Ascending aorta (tissue), 2 donors: ENCODE measurements around the gene KLHL36. TPM values are rescaled to one million over a fixed set of nuclear protein-coding genes. Genes with fewer than 3 reads are reported as not detected.

Source experiments
- DNase-seq, 2 donors: peaks; one replicate each; pipeline ENCODE4 v3.0.0-alpha.2; 2019; ENCODE audit warnings: low spot score in 2 of 2
- H3K27ac ChIP-seq, 2 donors: fragments of 200-600 bp; sonication (generic); one replicate each; pipeline ENCODE4 v1.5.1; 2016 to 2017; ENCODE audit warnings: mild to moderate bottlenecking in 1 of 2
- H3K27me3 ChIP-seq: fragments of 200-600 bp; sonication (generic); one replicate; pipeline ENCODE4 v1.5.1; 2017
- H3K36me3 ChIP-seq, 2 donors: fragments of 200-600 bp; sonication (generic); one replicate each; pipeline ENCODE4 v1.5.1; 2016
- H3K4me1 ChIP-seq, 2 donors: fragments of 200-600 bp; sonication (generic); one replicate each; pipeline ENCODE4 v1.5.1; 2016 to 2017; ENCODE audit warnings: mild to moderate bottlenecking in 1 of 2
- H3K4me3 ChIP-seq, 2 donors: fragments of 200-600 bp; sonication (generic); one replicate each; pipeline ENCODE4 v1.5.1; 2016 to 2017; ENCODE audit warnings: mild to moderate bottlenecking in 1 of 2
- H3K9me3 ChIP-seq, 2 donors: fragments of 200-600 bp; sonication (generic); one replicate each; pipeline ENCODE4 v1.5.1; 2016
- CTCF ChIP-seq, 3 experiments: fragments of 200-600 bp in 2 of 3; fragments of 450-650 bp in 1 of 3; sonication (generic) in 2 of 3; IDR thresholded peaks; one replicate each; pipeline ENCODE4 v1.5.1; 2016 to 2019; ENCODE audit warnings: antibody characterized with exemption in 3 of 3, mild to moderate bottlenecking in 1 of 3, moderate library complexity in 1 of 3
- intact Hi-C: fragments of 100-400 bp; cut with DNase I; formaldehyde crosslinking; loops from one replicate; pipeline ENCODE4 v1.15.1; 2023
- total RNA-seq: library from RNA; depleted of rRNA; stranded (reverse); fragments of >200 nt; gene quantifications from one replicate; pipeline ENCODE4 v1.1.0, GENCODE V29; 2016

The KLHL36 gene
- total RNA-seq, 1 donor from 2014 or later, result 65.1 TPM

GRCh38 chr16:84648595-84649510 lies 542 bp downstream of the KLHL36 start:
- DNase-seq, result peak in 1 of 2 donors; percentile 68
- Histone ChIP-seq H3K4me3 (peak overlapping the region; percentile 71 to 78), H3K4me1 (peaks cover 0 to 17% of the 10 kb centered on the region in 2 donors), H3K27me3 (no peaks in the 10 kb centered on the region), H3K27ac (peak overlapping the region; percentile 75 to 83), H3K9me3 (no peaks in the 10 kb centered on the region), H3K36me3 (peaks cover 14 to 26% of the 10 kb centered on the region in 2 donors)
- intact Hi-C loops, result loop anchor here (2.0 kb wide), 1 partner anchor 78 kb away; no protein-coding TSS in a partner anchor
- no peak for TF ChIP-seq CTCF (IDR thresholded peaks at IDR 0.05)

GRCh38 chr16:84649511-84649861 lies 1.2 kb downstream of the KLHL36 start:
- Histone ChIP-seq H3K4me1 (peaks cover 0 to 16% of the 10 kb centered on the region in 2 donors), H3K36me3 (peaks cover 15 to 26% of the 10 kb centered on the region in 2 donors), H3K9me3 (no peaks in the 10 kb centered on the region), H3K4me3 (peak overlapping the region; percentile 71 to 78), H3K27me3 (no peaks in the 10 kb centered on the region), H3K27ac (peak overlapping the region; percentile 75 to 83)
- no peak for DNase-seq
- intact Hi-C loops, result loop anchor here (2.0 kb wide), 1 partner anchor 77 kb away; no protein-coding TSS in a partner anchor
- TF ChIP-seq CTCF (IDR thresholded peaks at IDR 0.05), result no peak

GRCh38 chr16:84650062-84650991 lies 2.0 kb downstream of the KLHL36 start:
- peaks cover 15 to 32% of the 10 kb centered on the region in 2 donors for H3K36me3 ChIP-seq
- peak overlapping the region in 1 of 2 donors; percentile 75 for H3K27ac ChIP-seq
- intact Hi-C loops, result no loop called here
- peak overlapping the region; percentile 71 to 78 for H3K4me3 ChIP-seq
- DNase-seq, result no peak
- no peaks in the 10 kb centered on the region for H3K27me3 ChIP-seq
- no peak for TF ChIP-seq CTCF (IDR thresholded peaks at IDR 0.05)
- no peaks in the 10 kb centered on the region for H3K9me3 ChIP-seq
- peaks cover 0 to 16% of the 10 kb centered on the region in 2 donors for H3K4me1 ChIP-seq

- intact Hi-C loops, result no loop called here
- H3K27me3 ChIP-seq, result no peaks in the 10 kb centered on the region
- peaks cover 0 to 12% of the 10 kb centered on the region in 2 donors for H3K4me1 ChIP-seq
- H3K27ac ChIP-seq, result no peak overlapping the region
- TF ChIP-seq CTCF (IDR thresholded peaks at IDR 0.05), result no peak
- no peak for DNase-seq
- no peak overlapping the region for H3K4me3 ChIP-seq
- H3K36me3 ChIP-seq, result peaks cover 26 to 42% of the 10 kb centered on the region in 2 donors
- no peaks in the 10 kb centered on the region for H3K9me3 ChIP-seq
Observed at GRCh38 chr16:84652566-84652965, 4.3 kb downstream of the KLHL36 start.

GRCh38 chr16:84654238-84654637 lies 5.9 kb downstream of the KLHL36 start:
- DNase-seq, result no peak
- H3K4me3 ChIP-seq, result no peak overlapping the region
- no peaks in the 10 kb centered on the region for H3K9me3 ChIP-seq
- no peak overlapping the region for H3K27ac ChIP-seq
- TF ChIP-seq CTCF (IDR thresholded peaks at IDR 0.05), result no peak
- H3K36me3 ChIP-seq, result peaks cover 34 to 59% of the 10 kb centered on the region in 2 donors
- intact Hi-C loops, result no loop called here
- no peaks in the 10 kb centered on the region for H3K27me3 ChIP-seq
- H3K4me1 ChIP-seq, result peaks cover 0 to 7% of the 10 kb centered on the region in 2 donors
